ENCODE measurements around the gene NXF1.

- TF ChIP-seq TCF12 (IDR thresholded peaks at IDR 0.05; ENCODE audit: low read depth, low read length) (peak; percentile 74; the same call in 1 of the 2 replicates), CTCF (IDR thresholded peaks at IDR 0.05; ENCODE audit: control extremely low read depth in 1 of 3, insufficient read depth in 1 of 3, low read depth in 1 of 3, low read length in 3 of 3) (peak; percentile 96 to 100 (median 96))
These were observed 18.8 kb downstream of the NXF1 start for GRCh38 chr11:62786318-62787004.

Data from H1 (cell line).